Muscle of leg (tissue), 11 donors: Measurements from ENCODE around the gene TNFRSF17. TPM values are rescaled to one million over a fixed set of nuclear protein-coding genes. Genes with fewer than 3 reads are reported as not detected.

ENCODE experiments used
- DNase-seq: peaks from one replicate; pipeline ENCODE4 v3.0.0; 2013
- H3K27ac ChIP-seq: one replicate; pipeline ENCODE4 v1.5.1; 2013; ENCODE audit warnings: mild to moderate bottlenecking, low read length, control low read depth
- H3K27me3 ChIP-seq: one replicate; pipeline ENCODE4 v1.6.1; 2013; ENCODE audit warnings: low read length; ENCODE audit not compliant: control insufficient read depth, insufficient read depth
- H3K36me3 ChIP-seq: one replicate; pipeline ENCODE4 v1.6.1; 2013; ENCODE audit warnings: low read length; ENCODE audit not compliant: control insufficient read depth, insufficient read depth
- H3K4me1 ChIP-seq: one replicate; pipeline ENCODE4 v1.6.1; 2013; ENCODE audit warnings: low read length; ENCODE audit not compliant: control insufficient read depth, insufficient read depth
- H3K4me3 ChIP-seq: one replicate; pipeline ENCODE4 v1.5.1; 2013; ENCODE audit warnings: low read length, control low read depth
- H3K9me3 ChIP-seq: replicated peaks from 2 replicates; pipeline ENCODE4 v1.6.1; 2013; ENCODE audit warnings: low read depth, low read length; ENCODE audit not compliant: control insufficient read depth
- WGBS: methylation state at CpG from one replicate; pipeline ENCODE4 v1.1.5; 2013; ENCODE audit warnings: missing lambda C conversion rate; ENCODE audit not compliant: insufficient coverage; 5-methylcytosine and 5-hydroxymethylcytosine counted together
- polyA plus RNA-seq, 8 donors: library from polyadenylated mRNA; unstranded; fragments of 120-200 nt; gene quantifications; one replicate each; pipeline versions ENCODE4 v1.2.1 to v1.2.3, GENCODE V29; 2013; ENCODE audit warnings: inconsistent platforms in 1 of 8, low replicate concordance in 1 of 8; ENCODE audit not compliant: insufficient read length in 8 of 8, insufficient read depth in 1 of 8
- total RNA-seq: library from RNA; stranded (reverse); fragments of 120-200 nt; gene quantifications from one replicate; pipeline ENCODE4 v1.2.4, GENCODE V29; 2013

TNFRSF17 gene
- total and polyA plus RNA-seq, 9 donors: 0.19 to 0.24 TPM; not detected in 7

- WGBS: 100% methylated on average over 1 of the region's 12 CpGs
- Histone ChIP-seq H3K27ac (no peak overlapping the region), H3K36me3 (no peaks in the 10 kb centered on the region), H3K4me1 (no peaks in the 10 kb centered on the region), H3K9me3 (no peaks in the 10 kb centered on the region), H3K4me3 (no peak overlapping the region), H3K27me3 (no peaks in the 10 kb centered on the region)
- DNase-seq: no peak
Observed at GRCh38 chr16:11986521-11987057, 21.6 kb downstream of the TNFRSF17 start.

GRCh38 chr16:11988258-11988978, 23.4 kb downstream of the TNFRSF17 start:
- Histone ChIP-seq H3K27ac (no peak overlapping the region), H3K4me1 (no peaks in the 10 kb centered on the region), H3K27me3 (no peaks in the 10 kb centered on the region), H3K36me3 (no peaks in the 10 kb centered on the region), H3K4me3 (no peak overlapping the region), H3K9me3 (no peaks in the 10 kb centered on the region)
- WGBS: 70% methylated on average over 2 of the region's 5 CpGs
- no peak for DNase-seq

GRCh38 chr16:11990702-11991390, 25.8 kb downstream of the TNFRSF17 start:
- WGBS: 77% methylated on average over 6 of the region's 11 CpGs
- Histone ChIP-seq H3K36me3 (no peaks in the 10 kb centered on the region), H3K27ac (no peak overlapping the region), H3K4me3 (no peak overlapping the region), H3K9me3 (no peaks in the 10 kb centered on the region), H3K27me3 (no peaks in the 10 kb centered on the region), H3K4me1 (no peaks in the 10 kb centered on the region)
- no peak for DNase-seq

- Histone ChIP-seq H3K4me3 (no peak overlapping the region), H3K27me3 (no peaks in the 10 kb centered on the region), H3K9me3 (no peaks in the 10 kb centered on the region), H3K4me1 (no peaks in the 10 kb centered on the region), H3K27ac (no peak overlapping the region), H3K36me3 (no peaks in the 10 kb centered on the region)
- 90% methylated on average over 3 of the region's 3 CpGs for WGBS
- no peak for DNase-seq
Observed at GRCh38 chr16:11992008-11992584, 27.1 kb downstream of the TNFRSF17 start.

- no peaks in the 10 kb centered on the region for H3K27me3 ChIP-seq
- WGBS: 100% methylated on average over 1 of the region's 16 CpGs
- no peak for DNase-seq
- no peak overlapping the region for H3K4me3 ChIP-seq
- H3K4me1 ChIP-seq: no peaks in the 10 kb centered on the region
- H3K9me3 ChIP-seq: no peaks in the 10 kb centered on the region
- H3K36me3 ChIP-seq: no peaks in the 10 kb centered on the region
- H3K27ac ChIP-seq: no peak overlapping the region
Observed at GRCh38 chr16:11992586-11993524, 27.8 kb downstream of the TNFRSF17 start.

- WGBS: 82% methylated on average over 7 of the region's 8 CpGs
- no peaks in the 10 kb centered on the region for H3K36me3 ChIP-seq
- no peaks in the 10 kb centered on the region for H3K4me1 ChIP-seq
- H3K27ac ChIP-seq: peak overlapping the region; percentile 45
- no peaks in the 10 kb centered on the region for H3K27me3 ChIP-seq
- DNase-seq: peak; percentile 62
- no peak overlapping the region for H3K4me3 ChIP-seq
- H3K9me3 ChIP-seq: no peaks in the 10 kb centered on the region
Observed at GRCh38 chr16:11994143-11995119, 29.4 kb downstream of the TNFRSF17 start.

GRCh38 chr16:11996433-11997330, 31.7 kb downstream of the TNFRSF17 start:
- H3K27ac ChIP-seq: no peak overlapping the region
- H3K9me3 ChIP-seq: no peaks in the 10 kb centered on the region
- DNase-seq: peak; percentile 40
- H3K36me3 ChIP-seq: no peaks in the 10 kb centered on the region
- H3K4me1 ChIP-seq: no peaks in the 10 kb centered on the region
- 63% methylated on average over 6 of the region's 9 CpGs for WGBS
- H3K27me3 ChIP-seq: no peaks in the 10 kb centered on the region
- H3K4me3 ChIP-seq: no peak overlapping the region

- DNase-seq: no peak
- H3K27ac ChIP-seq: no peak overlapping the region
- H3K4me1 ChIP-seq: peaks cover 6% of the 10 kb centered on the region
- no peaks in the 10 kb centered on the region for H3K36me3 ChIP-seq
- 86% methylated on average over 2 of the region's 6 CpGs for WGBS
- H3K4me3 ChIP-seq: no peak overlapping the region
- no peaks in the 10 kb centered on the region for H3K27me3 ChIP-seq
- no peaks in the 10 kb centered on the region for H3K9me3 ChIP-seq
Observed at GRCh38 chr16:12000032-12000431, 35.0 kb downstream of the TNFRSF17 start.
